Dermis blood vessel endothelial cell (primary cell): ENCODE data around the gene KRT34. TPM values are rescaled to one million over a fixed set of nuclear protein-coding genes. Genes with fewer than 3 reads are reported as not detected.
"Not testable (repeated sequence)": the region's sequence is repeated elsewhere in the genome, so short reads cannot be mapped to it uniquely, and the experiment has no call there.

Source experiments
- DNase-seq: peaks from one replicate; pipeline ENCODE4 v3.0.0; 2010
- total RNA-seq: library from RNA; depleted of rRNA; stranded (reverse); fragments of >200 nt; gene quantifications from 2 replicates; pipeline ENCODE4 v1.2.3, GENCODE V29; 2014

KRT34 gene
- total RNA-seq: 0.51 TPM in 1 of 2 replicates, not detected in the other

DNA sequence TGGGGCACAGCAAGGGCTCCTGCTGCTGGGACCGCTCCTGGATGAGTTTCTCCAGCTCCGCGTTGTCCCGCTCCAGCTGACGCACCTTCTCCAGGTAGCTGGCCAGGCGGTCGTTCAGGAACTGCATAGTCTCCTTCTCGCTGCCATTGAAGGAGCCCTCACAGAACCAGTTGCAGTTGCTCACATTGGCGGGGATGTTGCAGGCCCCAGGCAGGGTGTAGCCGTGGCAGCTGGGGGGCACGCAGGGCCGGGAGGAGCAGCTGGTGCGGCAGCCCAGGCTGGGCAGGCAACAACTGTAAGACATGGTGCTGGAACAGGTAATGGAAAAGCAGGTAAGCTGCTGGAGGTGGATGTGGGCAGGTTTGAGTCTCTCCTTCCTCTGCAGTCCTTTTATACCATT, at the start of gene KRT34:
KRT34 (minus strand) TSS at position 364 of the 400 bp plus-strand sequence; CDS start at position 304, 60 bp downstream.
- not testable (repeated sequence) for DNase-seq

DNA sequence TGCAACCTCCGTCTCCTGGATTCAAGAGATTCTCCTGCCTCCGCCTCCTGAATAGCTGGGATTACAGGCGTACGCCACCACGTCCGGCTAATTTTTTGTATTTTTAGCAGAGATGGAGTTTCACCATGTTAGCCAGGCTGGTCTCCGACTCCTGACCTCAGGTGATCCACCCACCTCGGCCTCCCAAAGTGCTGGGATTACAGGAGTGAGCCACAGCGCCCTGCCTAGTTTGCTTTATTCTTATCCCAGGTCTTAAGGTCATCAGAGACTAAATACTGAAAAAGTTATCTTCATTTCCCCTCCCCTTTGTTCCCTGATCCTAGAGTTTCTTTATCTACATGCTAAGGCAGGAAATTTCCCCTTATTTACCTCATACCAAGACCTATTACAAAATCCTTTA, 48.3 kb upstream of the KRT34 start:
- DNase-seq: not testable (repeated sequence)

DNA sequence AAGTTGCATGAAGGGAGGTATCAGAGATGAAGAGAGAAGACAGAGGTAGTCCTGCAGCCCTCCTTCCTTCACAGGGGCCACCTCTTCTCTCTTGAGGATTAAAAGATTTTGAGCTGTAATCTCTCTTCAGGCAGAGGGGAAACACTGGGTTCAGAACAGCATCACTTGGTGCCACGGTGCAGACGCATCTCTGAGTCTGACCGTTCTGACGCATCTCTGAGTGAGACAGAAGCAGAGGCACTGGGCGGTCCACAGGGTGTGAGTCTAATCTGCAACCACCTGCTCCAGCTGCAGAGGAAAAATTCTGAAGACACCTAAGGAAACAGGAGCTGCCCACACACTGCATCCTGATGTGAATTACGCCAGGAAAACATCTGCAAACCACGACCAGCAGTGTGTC, 47.6 kb upstream of the KRT34 start:
- DNase-seq: no peak

DNA sequence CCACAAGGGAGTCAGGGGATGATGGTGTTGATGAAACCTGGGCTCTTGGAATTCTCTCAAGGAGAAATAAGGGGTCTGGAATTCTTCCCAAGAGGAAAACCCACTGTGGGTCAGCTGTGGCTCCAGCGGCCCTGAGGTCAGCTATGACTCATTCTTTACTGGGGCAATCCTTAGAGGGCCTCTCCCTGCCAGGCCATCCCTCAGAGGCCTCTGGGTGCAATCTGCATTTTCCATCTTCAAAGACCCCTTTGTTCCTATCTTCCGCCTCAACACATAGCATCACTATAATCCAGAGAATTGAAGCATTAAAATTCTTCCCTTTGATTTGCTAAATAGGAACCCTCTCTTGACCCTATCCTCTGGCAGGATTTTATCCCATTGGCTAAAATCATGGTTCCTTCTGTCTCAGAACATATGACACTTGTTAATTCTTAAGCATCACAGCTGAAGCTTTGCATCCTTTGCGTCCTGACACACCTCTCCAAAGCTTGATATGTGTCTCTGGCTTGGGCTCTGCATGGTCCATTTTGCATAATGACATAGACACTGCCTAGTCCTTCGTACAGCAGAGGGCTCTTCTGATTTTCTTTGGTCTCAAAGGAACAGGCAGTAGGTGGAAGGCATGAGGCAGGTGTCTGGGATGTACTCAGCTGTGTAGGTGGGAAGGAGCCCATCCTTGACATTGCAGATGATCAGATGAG, 46.6 kb upstream of the KRT34 start:
- no peak for DNase-seq

DNA sequence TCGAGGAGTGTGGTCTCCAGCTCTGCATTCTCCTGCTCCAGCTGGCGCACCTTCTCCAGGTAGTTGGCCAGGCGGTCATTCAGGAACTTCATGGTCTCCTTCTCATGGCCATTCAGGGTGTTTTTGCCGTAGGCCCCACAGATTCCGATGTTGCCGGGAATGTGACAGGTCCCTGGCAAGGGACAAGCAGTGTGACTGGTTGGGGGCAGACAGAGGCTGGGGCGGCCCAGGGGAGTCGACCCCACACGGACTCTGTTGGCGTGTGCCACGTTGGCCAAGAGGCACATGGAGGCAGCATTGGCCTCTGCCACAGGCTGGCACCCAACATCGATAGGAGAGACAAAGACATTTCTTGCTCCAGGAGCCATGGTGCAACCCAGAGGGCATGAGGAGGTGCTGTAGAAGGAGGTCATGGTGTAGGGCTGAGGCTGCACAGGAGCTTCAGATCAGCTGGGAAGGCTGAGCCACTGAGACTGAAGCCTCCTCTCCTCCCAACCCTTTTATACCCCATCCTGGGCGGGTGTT, 42.1 kb upstream of the KRT34 start, which contains the start of gene KRT37:
KRT37 (minus strand) TSS at position 475 of the 525 bp plus-strand sequence; CDS start at position 413, 62 bp downstream.
- DNase-seq: no peak

DNA sequence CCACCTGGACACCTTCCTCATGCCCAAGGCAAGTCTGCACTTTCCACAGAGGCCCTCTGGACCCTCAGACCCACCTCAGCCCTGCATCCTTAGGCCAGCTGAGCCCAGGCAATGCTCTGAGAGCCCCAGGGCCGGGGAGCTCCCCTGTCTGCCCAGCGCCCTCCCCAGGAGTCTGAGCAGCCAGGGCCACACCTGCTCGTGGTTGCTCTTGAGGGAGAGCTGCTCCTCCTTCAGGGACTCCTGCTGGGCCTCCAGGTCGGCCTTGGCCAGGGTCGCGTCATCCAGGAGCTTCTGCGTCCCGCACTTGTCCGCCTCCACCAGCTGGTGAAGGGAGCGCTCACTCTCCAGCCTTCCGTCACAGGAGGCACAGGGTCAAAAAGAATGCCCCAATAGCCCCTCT, 40.5 kb upstream of the KRT34 start:
- DNase-seq: not testable (repeated sequence)

DNA sequence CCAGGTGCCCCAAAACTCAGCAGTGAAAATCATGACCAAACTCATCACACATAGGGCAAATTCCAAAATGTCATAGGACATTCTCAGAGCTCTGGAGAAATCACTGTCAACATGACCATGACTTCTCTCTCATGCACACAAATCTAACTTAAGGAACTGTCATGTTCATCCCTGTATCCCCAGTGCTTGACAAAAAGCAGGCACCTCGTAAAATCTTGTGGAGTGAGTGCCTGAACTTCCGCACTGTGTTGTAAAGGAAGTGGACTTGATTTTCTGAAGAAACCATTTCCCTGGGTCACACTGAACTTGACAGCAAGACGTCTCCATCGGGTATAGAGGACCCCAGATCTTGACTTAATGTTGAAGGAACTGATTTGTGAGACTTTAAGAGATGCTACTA, 39.5 kb upstream of the KRT34 start:
- no peak for DNase-seq

DNA sequence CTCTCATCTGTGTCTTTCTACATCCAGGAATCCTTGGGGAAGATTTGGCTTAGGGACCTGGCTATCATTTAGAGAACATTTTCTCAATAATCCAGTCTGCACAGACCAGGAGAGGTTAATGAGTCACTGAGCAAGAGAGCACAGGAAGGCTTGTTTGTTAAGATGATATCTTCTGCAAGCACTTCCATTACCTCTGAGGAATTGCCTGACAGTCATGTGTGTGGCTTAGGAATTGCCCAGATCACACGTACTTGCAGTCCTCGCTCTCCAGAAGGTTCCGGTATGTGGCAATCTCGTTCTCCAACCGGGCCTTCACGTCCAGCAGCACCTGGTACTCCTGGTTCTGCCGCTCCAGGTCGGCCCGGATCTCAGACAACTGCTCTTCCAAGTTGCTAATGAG, 39.0 kb upstream of the KRT34 start:
- DNase-seq: no peak

DNA sequence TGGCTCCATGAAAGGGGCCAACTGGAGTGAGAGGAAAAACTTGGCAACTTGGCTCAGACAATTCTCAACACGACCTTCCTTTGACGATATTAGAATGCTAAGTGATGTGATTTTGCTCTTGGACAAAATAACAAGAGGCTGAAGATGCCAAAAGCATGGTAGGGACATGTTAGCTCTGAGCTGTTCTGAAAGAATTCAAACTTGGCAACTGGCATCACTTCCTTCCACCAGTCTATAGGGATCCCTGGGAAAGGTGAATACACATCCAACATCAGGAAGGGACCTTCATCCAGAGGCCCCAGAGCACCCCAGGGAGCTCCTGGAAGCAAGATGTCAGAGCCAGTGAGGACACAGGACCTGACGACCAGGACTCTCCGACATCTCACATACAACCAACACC, 38.0 kb upstream of the KRT34 start:
- DNase-seq: no peak

DNA sequence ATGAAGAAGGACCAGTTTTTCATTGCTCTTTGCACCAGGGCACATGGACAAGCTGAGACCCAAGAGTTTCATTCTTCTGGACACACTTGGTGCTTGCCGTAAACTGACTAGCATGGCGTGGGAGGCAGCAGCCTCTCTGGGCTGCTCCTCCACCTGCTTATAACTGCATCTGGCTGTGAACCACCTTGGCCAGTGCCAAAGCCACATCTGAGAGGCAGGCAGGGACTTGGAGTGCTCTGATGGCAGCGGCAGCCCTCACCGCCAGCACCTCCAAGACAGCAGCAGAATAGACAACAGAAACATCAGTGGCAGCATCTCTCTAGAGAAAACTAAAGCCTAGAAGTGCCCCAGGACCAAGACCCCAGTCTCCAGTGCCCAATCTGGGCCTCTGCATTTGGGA, 37.6 kb upstream of the KRT34 start:
- DNase-seq: no peak

DNA sequence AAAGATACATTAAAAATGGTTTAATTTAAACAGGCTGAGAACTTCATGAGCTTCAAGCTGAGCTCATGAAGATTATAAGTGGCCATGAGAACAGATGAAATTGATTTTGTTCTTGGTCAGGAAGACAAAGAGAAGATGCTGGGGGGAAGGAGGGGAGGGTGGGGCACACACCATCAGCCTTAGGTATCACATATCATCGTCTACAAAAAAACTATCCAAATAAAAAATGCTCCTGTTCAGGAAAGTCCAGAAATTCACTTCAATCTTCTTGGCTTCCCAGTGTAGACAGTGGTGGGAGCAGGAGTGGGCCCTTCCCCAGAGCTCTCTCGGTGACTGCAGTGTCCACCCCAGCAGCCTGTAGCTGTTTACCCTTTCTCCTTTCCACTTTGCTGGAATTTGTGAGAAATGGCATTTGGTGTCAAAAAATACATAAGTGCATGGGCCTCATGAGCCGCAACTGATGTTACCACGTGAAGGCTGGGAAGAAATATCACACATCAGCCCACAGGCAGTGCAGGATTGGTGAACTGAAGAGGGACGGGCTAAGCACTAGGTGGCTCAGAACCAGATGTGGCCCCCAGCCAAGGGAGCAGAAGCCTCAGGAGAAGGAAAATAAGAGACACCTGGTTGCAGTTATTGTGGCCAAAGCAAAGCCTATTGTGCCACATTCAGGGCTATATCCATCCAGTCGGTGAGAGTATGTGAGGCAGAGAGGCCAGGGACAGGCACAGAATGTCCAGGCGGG, 36.2 kb upstream of the KRT34 start:
- no peak for DNase-seq

DNA sequence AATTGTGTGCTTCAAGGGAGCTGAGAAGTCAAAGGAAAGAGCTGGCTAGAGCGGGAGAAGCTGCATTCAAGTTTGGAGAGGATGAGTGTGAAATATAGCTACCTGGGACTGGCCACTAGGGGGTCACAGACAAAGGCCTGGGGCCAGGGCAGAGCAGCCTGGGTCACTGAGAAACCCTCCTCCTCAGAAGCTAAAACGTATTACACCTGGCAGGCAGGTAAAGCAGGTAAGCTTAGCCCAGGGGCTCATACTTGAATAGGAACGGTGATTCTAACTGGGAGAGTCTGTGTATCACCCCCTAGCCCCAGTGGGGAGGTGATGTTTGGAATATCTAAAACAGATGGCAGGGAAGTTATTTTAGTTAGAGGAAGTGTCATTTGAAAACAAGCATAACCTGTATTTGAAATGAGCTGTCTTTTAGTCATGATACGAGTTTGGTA, 35.5 kb upstream of the KRT34 start:
- DNase-seq: no peak

DNA sequence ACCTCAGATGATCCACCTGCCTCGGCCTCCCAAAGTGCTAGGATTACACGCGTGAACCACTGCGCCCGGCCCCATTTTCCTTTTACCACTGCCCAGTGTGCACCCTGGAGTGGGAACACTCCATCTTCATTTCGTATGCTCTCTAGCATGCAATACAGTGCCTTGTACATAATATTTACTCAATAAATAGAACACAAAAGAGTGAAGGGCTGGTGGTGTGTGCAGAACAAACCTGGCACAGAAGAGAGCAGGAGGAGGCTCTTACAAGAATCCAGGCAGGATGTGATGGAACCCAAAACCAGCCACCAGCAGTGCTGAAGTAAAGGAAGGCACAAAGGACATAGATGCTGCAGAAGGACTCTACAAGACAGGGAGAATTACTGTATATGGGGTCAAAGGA, 35.0 kb upstream of the KRT34 start:
- no peak for DNase-seq

DNA sequence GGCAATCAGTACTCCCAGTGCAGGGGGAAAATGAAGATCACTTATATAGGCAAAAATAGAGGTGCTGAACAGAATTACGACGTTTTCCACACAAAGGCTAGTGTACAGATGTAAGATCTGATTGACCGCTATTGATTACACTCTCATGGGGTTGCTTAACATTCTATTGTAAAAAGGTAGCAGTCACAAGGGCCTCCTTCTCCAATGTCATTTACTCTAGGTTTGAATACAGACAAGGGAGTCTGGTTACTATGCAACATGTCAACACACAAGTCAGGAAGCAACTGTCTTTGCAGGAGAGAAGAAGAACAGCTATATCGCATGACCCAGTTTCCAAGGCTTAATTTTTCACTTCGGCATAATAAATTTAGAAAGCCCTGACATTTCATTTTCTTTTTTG, 34.4 kb upstream of the KRT34 start:
- DNase-seq: no peak

DNA sequence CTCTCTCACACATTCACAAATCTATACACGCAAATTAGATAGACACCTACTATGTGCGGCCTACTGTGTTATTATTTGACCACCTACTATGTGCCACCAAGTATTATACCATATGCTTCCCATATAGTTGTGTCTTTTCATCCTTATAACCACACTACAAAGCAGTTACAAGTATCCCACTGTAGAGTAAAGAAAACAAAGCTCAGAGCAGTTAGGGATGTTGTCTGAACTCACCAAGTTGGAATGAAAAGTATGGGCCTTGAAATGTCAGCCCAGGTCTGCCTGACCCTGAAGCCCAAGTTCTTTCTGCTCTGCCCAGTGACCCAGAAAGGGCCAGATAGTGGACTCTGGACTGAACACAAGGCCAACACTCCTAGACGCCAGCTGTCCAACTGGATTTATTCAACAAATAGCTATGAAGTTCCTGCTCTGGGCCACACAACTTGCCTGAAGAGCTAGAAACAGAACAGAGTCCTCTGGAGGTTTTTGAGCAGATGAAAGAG, 33.8 kb upstream of the KRT34 start:
- DNase-seq: no peak

DNA sequence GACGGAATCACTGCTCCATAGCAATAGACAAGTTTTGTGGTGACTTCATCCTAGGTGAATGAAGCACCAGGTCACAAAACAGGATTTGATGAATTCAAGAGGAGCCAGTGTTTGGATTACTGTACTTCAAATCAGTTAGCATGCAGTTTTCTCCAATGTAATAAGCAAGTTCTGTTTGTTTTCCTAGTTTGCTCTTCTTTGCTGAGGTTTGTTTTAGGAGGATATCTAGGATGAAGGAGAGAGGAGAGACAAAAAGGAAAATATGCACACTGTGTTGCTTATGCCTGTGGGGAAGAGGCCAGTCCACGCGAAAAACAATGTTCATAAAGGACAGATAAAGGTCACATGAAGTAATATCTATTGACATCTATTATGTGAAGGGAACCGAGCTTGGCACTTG, 33.3 kb upstream of the KRT34 start:
- no peak for DNase-seq

DNA sequence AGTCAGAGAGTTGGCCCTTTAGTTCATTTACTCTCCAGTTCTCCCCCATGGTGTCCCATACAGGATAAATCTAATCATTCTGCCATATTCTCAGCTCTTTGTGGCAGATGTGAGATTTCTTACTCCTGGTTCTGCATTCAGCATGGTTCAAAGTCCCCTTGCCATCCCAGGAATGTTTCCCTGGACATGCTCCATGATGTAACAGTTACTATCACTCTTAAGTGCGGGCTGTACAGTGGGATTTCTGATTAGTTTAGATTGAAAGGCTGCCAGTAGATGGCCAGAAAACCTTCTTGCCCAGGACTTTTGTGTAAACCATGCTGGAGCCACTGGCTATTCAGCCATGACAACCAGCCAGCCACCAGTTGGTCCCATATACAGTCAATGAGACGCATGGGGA, 31.9 kb upstream of the KRT34 start:
- DNase-seq: no peak

DNA sequence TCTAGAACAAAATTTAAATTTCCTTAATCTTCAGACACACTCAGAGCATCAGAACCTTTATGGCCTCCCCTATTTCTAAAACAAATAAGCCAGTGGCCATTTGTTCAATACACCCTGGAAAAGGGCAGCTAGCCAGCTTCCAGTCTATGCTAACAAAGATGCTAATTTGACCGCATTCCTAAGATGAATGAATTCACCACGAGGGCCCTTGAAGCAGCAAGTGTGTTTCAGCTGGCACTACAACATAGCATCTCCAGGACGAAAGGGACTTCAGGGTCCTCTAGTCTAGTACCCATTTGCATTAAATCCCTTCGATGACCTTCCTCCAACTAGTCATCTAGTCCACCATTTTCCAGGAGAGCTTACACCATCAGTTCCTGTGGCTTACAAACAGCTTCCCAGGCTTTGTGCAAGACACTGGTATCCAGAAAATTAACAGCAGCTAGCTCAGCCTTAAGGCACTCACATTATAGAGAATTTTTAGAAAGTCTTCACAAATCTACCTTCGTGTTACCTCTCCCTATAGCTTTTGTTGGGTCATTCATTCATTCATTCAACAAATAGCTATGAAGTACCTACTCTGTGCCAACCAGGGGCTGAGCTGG, 31.3 kb upstream of the KRT34 start:
- no peak for DNase-seq

DNA sequence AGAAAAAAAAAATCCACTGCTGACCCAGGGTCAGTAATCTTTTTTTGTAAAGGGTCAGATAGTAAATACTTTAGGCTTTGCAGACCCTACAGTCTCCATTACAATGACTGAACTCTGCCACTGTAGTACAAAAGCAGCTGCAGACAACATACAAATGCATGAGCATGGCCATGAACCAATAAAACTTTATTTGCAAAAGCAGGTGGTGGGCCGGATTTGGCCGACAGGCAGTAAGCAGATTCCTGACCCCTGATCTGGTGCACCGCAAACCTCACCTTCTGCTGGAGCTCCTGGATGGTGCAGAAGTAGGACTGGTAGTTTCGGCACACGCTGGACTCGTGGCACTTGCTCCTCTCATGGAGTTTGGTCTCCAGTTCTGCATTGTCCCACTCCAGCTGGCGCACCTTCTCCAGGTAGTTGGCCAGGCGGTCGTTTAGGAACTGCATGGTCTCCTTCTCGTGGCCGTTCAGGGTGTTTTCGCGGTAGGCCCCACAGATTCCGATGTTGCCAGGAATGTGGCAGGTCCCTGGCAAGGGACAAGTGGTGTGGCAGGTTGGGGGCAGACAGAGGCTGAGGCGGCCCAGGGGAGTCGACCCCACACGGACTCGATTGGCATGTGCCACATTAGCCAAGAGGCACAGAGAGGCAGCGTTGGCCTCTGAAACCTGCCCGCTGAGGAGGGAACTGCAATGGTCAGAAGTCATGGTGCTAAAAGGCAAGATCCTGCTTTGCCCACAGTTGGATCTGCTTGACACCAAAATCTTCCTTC, 29.1 kb upstream of the KRT34 start:
- DNase-seq: no peak

DNA sequence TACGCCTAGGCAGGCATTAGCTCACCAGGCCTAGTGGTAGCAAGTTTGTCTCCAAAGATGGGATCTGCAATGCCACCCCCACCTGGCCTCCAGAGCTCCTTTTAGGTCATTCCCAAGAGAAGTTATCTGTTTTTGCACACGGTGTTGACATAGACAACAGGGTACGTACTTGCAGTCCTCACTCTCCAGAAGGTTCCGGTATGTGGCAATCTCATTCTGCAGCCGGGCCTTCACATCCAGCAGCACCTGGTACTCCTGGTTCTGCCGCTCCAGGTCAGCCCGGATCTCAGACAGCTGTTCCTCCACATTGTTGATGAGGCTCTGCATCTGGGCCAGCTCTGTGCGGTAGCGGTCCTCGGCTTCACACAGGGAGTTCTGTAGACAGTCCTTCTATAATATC, 25.1 kb upstream of the KRT34 start:
- DNase-seq: no peak

DNA sequence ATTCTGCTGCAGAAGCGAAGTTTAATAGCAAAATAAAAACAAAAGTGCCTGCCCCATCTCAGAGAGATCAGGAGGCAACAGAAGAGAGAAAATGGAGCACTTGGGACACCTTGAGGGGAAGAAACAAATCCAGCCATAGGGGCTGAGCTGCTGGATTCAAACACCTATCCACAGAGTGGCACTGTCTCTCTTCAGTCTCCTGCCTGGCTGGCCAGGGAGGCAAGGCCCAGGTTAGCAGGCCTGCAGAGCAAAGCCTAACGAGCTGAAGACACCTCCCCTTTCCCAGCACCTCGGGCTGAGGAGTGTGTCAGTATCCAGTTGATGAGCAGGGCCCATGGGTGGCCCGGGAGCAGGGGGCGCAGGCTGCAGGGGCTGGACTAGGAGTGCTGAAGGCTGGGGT, 24.1 kb upstream of the KRT34 start:
- no peak for DNase-seq

DNA sequence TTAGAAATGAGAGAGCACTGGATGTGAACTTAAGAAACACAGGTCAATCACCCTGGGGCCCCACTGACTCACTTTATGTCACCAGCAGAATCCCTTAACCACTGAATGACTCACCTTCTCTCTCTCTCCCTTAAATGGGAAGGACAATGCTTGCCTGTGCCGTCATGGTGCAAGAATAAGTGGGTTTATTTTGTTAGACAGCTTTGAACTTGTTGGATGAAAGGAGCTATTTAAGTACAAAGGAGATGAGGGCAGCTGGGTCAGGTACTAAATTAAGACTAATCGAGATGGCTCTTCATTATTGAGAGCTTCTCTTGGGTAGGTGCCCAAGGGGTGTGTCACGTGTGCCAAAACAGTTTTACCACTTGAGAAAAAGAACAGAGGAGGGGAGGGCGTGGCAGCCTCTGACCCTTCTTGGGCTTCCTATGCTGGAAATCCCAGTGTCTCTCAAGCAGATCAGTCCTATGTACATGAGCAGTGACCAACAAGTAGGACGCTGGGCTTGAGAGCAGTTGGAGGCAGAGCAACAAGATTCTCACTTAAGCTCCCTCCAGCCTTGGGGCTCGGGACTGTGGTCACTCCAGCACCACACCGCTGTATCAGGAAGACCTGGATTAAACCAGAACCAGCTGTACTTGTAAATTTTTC, 22.0 kb upstream of the KRT34 start:
- DNase-seq: peak; percentile 71
